Hematopoietic multipotent progenitor cell treated with erythropoietin and hydrocortisone succinate and interleukin-3 and kit ligand, for 4 days (in vitro differentiated cells): ENCODE measurements around the gene UFSP1.
"Not testable (repeated sequence)": the region's sequence is repeated elsewhere in the genome, so short reads cannot be mapped to it uniquely, and the experiment has no call there.

ENCODE experiments used
- DNase-seq: peaks from one replicate; pipeline ENCODE4 v3.0.0-alpha.2; 2015

Gene UFSP1

DNA sequence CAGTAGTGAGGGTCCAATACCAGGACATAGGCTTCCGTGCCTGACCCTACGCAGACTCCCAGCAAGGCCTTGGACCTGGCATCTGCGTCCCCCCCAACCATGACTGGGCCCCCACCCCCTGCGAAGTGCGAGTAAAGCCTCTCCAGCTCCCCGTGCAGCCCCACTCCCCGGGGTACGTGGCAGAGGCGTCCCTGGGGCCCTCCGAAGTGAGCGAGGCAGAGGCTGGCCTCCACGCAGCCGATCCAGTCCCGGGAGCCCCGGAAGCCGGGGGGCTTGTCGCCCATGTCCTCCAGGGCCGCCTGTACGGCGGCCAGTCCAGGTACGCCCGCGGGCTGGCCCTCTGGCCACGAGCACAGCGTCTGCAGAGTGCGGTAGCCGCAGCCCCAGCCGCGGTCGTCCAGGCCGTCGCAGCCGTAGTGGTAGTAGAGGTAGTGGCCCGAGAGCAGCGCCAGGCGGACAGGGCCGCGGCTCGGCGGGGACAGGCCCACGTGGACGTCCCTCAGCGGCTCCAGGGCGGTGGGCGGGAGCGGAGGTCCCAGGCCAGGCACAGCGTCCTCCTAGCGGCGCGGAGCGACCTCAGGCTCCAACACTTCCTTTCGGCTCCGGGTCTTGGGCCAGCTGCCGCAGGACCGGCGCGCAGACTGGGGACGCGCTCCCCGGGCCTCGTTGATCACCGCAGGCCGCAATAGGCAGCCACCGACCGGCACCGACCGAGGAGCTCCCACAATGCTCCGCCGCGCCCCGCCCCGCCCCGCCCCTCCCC, at the start of gene UFSP1:
TSS of gene UFSP1 (minus strand) at position 728 of the 763 bp plus-strand sequence. CDS start at position 284, 444 bp downstream.
- no peak for DNase-seq

DNA sequence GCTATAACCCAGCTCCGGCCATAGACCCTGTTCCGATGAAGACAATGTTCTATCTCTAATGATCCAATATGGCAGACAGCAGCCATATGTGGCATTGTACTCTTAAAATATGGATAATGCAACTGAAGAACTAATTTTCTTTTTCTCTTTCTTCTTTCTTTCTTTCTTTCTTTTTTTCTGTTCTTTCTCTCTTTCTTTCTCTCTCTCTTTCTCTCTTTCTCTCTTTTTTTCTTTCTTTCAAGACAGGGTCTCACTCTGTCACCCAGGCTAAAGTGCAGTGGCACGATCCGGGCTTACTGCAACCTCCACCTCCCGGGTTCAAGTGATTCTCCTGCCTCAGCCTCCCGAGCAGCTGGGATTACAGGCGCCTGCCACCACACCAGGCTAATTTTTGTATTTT, 46.7 kb upstream of the UFSP1 start:
- DNase-seq, result not testable (repeated sequence)

DNA sequence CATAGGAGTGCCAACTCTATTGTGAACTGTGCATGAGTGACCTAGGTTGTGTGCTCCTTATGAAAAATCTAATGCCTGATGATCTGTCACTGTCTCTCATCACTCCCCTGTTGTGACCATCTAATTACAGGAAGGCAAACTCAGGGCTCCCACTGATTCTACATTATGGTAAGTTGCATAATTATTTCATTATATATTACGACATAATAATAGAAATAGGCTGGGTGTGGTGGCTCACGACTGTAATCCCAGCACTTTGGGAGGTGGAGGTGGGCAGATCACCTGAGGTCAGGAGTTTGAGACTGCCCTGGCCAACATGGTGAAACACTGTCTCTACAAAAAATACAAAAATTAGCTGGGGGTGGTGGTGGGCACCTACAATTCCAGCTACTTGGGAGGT, 45.9 kb upstream of the UFSP1 start:
- DNase-seq, result not testable (repeated sequence)

DNA sequence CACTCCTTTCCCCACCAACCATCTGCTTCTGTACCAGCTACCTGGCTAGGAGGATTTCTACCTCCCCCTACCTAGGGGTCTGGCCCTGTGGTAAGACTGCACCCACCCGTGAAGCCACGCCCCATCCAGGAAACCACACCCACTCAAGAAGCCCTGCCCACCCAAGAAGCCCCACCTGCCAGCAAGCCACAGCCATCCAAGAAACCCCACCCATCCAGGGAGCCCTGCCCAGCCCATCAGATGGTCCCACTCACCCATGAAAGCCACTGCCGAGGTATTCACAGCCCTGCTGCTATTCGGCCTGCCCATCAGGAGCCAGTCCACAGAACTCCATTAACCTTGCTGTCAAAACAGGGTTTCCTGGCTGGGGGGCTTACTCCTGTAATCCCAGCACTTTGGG, 44.2 kb upstream of the UFSP1 start:
- no peak for DNase-seq

DNA sequence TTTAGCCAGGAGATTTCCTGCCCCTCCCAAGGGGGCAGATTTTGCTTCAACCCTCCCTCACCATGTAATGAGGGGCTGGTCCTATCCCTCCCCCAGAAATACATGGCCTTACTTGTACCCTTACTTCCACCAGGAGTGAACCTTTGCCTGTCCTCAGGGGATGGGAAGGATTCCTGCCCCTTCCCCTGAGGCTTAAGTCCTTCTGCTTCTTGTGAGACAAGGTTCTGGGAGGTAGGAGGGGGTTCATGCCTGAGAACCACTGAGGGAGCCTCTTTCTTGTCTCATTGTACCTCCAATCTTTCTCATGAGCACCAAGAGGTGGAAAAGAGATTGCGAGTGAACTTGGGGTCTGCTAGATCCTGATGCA, 40.3 kb upstream of the UFSP1 start:
- no peak for DNase-seq

DNA sequence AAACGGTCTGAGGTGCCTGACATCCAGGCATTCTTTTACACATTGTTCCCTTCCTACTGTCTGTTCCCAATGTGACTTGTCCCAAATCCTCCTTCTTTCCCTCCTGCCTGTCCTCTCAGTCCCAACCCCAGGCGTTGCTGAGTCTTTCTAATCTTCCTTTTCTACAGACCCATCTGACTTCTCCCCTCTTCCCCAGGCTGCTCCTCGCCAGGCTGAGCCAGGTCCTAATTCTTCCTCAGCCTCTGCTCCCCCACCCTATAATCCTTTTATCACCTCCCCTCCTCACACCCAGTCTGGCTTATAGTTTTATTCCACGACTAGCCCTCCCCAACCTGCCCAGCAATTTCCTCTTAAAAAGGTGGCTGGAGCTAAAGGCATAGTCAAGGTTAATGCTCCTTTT, 34.1 kb upstream of the UFSP1 start:
- not testable (repeated sequence) for DNase-seq

DNA sequence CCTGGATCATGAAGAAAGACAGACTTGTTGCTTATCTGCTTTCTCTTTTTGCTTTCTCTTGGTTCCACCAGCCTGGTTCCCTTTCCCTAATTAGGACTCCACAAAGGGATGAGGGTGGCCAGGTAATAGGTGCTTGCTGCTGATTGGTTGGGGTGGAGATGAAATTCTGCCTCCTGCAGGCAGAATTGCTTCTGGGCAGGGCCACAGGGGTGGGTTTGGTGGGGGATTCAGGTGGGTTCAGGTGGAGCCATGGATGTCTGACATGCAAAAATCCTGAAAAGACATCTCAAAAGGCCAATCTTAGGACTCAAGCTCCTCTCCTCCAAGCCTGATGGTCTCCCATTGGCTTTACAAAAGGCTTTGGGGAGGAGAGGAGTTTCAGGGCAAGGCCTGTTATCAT, 31.5 kb upstream of the UFSP1 start:
- DNase-seq, result no peak

DNA sequence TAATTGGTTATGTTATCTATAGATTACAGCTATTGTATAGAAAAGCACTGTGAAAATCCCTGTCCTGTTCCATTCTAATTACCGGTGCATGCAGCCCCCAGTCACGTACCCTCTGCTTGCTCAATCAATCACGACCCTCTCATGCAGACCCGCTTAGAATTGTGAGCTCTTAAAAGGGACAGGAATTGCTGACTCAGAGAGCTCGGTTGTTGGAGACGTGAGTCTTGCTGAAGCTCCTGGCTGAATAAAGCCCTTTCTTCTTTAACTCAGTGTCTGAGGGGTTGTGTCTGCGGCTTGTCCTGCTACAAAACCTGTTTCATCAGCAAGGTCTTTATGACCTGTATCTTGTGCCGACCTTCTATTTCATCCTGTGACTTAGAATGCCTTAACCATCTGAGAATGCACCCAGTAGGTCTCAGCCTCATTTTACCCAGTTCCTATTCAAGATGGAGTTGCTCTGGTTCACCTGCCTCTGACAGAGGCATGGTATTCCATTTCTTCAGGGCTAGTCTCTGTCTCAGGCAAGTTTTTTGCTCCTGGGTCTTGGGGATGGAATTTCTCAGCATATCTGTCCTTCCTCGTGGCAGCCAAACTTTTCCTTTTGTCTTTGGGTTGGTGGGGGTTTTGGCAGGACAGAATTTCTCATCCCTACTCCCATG, 30.4 kb upstream of the UFSP1 start:
- not testable (repeated sequence) for DNase-seq

DNA sequence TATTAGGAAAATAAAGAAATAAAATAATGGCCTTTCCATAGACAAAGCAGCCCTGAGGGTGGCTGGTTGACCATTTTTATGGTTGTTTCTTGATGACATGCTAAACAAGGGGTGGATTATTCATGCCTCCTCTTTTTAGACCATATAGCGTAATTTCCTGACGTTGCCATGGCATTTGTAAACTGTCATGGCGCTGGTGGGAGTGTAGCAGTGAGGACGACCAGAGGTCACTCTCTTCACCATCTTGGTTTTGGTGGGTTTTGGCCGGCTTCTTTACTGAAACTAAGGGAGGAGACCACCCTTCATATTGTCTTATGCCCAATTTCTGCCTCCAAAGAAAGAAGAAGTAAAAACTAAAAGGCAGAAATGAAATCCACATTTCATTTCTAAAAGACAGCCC, 29.8 kb upstream of the UFSP1 start:
- DNase-seq, result not testable (repeated sequence)

DNA sequence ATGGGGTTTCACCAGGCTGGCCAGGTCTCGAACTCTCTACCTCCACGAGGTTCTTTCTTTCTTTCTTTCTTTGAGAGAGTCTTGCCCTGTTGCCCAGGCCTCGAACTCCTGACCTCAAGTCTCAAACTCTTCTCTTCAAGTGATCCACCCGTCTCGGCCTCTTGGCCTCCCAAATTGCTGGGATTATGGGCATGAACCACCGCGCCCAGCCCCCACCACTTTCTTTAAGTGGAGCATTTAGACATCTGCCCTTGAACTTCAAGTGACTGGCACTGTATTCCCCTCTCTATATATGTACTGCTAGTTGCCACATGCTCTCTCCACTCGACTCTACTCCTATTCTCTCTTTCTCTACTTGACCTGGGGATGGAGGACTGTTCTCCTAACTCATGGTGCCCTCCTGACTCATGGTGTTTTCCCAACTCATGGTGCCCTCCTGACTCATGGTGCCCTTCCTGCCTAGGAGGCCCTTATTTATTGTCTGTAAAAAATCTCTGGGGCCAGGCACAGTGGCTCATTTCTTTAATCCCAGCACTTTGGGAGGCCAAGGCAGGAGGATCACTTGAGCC, 25.4 kb upstream of the UFSP1 start:
- DNase-seq, result no peak

DNA sequence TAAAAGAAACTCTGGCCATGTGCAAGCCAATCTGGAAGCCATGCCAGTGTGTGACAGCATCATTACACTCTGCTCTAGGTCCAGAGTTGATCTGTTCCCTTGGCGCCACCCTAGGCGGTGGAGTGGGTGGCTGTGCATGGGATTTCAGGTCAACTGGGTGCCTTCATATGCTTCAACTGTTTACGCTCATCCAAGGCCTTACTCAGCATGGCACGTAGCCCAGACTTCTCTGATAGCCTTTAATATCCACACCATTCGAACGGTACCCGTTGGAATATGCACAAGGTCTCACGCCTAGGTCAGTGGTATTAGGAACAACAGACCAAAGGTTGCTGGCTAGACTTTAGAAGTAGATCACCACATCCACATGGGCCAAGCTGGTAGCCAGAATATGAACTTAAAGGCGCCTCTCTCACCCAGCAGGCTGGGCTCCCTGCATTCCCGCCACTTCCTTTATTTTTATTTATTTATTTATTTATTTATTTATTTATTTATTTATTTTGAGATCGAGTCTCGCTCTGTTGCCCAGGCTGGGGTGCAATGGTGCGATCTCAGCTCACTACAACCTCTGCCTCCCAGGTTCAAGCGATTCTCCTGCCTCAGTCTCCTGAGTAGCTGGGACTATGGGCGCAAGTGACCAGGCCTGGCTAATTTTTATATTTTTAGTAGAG, 24.8 kb upstream of the UFSP1 start:
- no peak for DNase-seq

DNA sequence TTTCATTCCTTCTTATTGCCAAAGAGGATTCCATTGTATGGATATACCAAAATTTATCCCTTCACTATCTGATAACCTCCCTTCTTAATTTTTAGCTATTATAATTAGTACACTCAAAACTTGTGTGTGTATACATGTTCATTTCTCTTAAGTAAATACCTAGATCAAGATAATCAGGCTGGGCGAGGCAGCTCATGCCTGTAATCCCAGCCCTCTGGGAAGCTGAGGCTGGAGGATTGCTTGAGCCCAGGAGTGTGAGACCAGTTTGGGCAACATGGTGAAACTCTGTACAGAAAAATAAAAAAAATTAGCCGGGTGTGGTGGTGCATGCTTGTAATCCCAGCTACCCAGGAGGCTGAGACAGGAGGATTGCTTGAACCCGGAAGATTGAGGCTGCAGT, 22.0 kb upstream of the UFSP1 start:
- no peak for DNase-seq

DNA sequence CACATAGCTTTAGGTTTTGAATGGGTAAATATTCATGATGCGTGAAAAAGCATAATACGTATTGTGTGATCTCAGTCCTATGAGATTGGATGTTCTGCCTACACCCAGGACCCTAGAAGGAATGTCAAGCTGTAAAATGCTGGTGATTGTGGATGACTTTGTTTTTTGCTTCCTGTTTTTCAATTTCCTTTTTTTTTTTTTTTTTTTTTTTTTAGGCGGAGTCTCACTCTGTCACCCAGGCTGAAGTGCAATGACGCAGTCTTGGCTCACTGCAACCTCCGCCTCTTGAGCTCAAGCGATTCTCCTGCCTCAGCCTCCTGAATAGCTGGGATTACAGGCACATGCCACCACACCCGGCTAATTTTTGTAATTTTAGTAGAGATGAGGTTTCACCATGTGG, 20.9 kb upstream of the UFSP1 start:
- DNase-seq, result peak; percentile 70

DNA sequence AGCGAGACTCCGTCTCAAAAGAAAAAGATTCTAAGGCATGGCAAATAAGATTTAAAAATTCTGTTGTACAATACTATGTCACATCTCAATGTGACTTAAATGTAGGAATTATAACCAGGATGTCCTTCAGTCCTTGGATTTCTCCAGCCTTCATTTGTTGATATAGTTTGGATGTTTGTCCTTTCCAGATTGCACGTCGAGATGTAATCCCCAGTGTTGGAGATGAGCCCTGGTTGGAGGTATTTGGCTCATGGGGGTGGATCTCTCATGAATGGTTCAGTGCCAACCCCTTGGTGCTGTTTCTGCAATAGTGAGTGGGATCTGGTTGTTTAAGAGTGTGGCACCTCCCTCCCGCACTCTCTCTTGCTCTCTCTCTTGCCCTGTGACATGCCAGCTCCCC, 19.0 kb upstream of the UFSP1 start:
- no peak for DNase-seq

DNA sequence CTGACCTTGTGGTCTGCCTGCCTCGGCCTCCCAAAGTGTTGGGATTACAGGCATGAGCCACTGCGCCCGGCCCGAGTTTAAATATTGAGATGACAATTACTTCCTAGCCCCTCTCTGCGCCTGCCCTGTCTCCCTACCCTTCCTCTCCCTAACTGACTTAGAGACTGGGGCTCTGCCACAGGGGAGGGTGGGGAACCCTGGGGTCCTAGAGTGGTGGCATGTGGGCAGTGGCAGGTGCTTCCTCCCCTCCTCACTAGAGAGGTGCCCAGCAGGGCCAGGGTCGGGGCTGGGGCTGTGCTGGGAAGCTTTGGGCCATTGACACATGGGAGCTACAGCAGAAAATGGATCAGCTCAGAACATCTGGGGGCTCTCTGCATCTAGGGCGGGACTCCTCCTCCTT, 13.1 kb upstream of the UFSP1 start:
- no peak for DNase-seq

DNA sequence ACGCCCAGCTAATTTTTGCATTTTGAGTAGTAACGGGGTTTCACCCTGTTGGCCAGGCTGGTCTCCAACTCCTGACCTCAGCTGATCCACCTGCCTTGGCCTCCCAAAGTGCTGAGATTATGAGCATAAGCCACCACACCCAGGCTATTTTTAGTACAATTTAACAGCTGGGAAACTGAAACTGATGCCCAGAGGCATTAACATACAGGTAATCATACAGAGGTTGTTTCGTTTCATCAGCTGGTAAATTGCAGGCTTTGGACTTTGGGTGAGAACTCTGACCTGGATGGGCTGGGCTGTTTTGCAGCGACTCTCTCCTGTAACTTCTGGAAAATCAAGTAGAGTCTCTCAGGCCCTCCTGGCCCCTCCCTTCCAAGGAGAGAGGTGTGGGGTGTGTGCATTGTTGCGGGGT, 12.4 kb upstream of the UFSP1 start:
- no peak for DNase-seq

DNA sequence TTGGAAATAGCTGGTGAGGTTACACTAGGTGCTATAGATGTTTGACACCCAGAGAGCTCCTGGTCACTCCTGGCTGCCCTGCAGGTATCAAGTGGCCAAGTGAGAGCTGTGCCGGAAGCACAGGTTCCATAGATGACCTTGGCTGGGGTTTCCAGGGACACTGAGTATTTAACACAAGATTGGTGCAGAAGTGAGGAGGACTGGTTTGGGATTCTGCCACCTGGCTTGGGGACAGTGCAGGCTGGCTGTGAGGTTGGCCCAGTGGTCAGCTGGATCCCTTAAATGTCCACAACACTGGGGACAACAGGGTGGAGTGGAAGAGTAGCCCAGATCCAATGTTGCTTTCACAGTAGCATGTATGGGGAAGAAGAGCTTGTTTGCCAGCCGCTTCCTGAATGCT, 11.5 kb upstream of the UFSP1 start:
- no peak for DNase-seq

DNA sequence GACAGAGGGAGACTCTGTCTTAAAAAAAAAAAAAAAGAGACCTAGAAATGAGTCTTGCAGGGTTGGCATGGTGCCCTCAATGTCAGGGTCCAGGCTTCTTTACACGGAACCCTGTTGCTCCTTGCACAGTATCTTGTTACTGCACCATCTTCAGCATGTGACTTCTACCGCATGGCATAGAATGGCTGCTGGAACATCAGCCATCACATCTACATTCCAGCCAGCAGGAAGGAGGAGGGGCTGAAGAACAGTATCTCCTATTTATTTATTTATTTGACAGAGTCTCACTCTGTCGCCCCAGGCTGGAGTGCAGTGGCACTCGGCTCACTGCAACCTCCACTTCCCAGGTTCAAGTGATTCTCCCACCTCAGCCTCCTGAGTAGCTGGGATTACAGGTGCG, 9.9 kb upstream of the UFSP1 start:
- DNase-seq, result no peak

DNA sequence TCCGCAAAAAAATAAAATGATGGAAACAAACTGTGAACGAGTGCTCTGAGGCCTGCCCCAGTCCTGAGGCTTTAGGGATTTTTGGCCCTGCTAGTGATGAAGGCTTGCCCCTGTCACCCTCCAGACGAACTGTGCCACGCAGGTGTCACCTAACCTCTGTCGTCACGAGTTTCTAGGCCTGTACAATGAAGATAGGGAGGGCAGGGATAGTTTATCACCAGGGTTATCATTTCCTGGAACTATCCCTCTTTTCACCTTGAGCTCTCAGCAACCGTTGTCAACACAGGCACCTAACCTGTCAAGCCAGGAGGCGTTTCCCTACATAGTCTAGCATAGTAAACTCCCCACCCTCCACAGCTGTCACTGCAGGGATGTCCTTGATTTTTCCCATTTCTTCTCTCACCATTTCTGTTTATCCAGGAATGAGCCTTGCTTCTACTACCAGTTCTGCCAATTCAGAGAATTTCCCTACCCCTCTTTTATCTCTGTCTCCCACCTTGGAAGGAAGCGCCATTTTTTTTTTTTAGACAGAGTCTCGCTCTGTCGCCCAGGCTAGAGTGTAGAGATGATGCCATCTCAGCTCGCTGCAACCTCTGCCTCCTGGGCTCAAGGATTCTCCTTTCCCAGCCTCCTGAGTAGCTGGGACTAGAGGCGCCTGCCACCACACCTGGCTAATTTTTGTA, 8.4 kb upstream of the UFSP1 start:
- DNase-seq, result no peak

DNA sequence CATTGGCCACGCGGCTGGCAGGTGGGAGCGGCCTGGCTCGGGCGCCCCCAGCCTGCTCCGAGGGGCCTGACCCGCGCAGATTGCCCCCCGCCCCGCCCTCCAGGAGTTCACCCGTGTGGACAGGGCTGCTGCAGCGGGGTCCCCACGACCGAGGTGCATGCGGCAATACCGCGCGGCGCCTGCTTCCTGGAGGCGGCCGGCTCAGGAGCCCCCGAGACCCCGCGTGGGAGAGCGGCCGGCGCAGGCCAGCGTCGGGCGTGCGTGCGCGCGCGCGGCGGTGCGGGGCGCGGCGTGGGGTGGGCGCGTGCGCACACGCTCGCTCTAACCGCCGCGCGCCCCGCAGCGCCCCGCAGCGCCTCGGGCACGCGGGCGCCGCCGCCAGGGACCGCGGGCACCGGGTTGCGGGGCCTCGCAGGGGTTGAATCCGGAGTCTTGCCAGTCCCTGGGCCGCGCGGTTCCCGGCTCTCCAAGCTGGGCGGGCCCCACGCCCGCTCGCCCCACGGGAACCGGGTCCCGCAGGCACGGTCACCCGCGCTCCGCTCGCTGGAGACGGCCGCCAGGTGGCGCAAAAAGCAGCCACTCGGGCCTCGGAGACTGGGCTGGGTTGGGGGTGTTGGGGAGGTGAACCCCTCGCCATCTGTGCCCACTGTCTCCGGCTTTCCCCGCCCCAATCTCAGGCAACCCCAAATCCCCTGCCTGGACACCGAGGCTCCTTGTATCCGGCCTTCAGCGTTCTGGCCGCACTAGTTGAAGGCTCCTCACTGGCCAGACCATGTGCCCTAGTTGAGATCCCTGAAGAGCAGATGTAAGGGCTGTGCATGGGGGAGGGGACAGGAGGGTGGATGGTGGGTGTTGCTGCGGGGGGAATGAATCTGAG, 7.5 kb upstream of the UFSP1 start:
- DNase-seq, result peak; percentile 40

DNA sequence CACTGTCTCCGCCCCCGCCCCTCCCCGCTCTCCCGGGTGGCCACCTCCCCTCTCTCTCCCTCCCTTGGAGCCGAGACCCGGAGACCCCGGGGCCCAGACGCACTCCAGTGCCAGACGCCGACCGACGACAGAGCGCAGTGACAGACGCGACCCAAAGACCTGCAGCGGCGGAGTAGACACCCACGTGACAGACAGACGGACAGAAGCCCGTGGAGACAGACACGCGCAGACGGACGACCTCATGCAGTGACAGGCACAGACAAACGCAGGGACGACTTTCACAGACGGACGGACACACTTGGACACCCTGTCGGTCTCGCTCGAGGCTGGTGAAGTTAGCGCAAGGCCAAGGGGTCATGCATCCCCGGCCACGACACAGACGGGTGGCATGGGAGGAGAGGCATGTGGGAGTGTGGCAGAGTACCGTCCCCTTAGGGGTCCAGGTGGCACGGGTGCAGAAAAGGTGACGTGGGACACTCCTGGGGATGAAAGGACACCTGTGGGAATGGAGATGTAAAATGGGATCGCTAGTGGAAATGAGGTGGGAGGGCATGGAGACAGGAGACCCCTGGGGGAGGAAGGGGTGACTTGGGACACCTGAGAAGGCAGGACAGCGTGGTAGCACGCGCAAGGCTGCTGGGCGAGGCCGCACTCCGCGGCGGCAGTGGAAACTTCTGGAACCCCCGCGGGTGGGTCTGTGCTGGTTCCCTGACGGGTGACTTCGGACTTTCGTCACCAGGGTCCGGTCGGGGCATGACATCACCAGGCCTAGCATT, 6.6 kb upstream of the UFSP1 start:
- peak; percentile 57 for DNase-seq

DNA sequence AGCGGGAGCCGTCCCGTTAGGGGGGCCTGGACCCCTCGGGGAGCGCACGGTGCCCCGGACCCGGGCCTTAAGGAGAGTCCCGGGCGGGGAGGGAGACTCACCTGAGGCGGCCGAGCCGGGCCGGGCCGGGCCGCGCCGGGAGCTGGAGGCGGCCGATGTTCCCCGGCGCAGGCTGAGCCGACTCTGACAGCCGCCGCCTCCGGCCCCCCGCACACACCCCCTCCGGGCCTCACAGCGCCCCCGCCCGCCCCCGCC, 6.1 kb upstream of the UFSP1 start, which contains the start of gene ACHE:
TSS of gene ACHE (minus strand) at position 188 of the 255 bp plus-strand sequence. CDS start 1,656 bp downstream, outside the sequence.
- DNase-seq, result no peak
